GM21447 (cell line): ENCODE measurements around the gene CDC25B.

Experiments used
- ATAC-seq: cut with Tn5 transposase; IDR thresholded peaks from one replicate; pipeline ENCODE4 v1.9.1; 2021; ENCODE audit not compliant: unreplicated experiment

Gene CDC25B

DNA sequence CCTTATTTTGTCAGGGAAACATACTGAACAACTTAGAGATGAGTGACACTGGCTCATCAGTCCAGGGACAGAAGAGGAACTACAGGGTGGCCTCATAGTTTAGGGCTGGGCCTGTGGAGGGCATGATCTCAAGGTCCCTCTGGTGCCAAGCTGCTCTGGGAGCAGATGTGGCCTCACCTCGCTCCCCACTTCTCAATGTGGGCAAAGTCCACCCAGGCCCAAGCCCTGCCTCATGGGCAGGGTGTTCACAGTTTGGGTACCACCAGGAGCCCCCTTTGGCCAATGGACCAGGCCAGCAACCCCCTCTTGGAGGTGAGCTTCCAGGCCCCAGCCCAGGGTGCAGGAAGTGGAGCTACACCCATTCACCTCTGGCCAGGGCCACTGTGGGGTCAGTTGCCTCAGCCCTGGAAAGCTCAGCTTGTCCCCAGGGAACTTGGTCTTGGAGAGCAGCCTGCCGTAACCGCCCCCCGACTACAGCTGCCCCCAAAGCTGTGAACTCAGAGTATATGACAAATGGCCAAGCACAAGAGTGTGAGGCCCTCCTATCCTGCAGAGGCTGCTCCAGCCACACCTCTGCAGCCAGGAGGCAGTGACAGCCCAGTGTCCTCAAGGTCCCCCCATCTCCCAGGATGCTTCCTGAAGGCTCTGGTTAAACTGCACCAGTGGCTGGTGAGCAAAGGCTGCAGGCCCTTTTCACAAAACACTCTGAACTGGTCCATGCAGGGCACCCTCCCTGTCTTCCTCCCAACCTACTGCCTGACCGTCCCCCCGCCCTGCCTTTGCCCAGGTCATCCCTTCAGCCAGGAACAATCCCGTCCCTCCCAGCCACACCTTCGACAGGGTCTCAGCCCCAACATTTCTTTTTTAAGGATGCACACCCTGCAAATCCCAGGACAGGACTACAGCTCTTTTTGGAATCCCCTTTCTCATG is 32.2 kb upstream of the CDC25B start:
- no peak for ATAC-seq

GRCh38 chr20:3764659-3765058 is 31.5 kb upstream of the CDC25B start:
- no peak for ATAC-seq

GRCh38 chr20:3765171-3765882 is 30.8 kb upstream of the CDC25B start:
- ATAC-seq: no peak

DNA sequence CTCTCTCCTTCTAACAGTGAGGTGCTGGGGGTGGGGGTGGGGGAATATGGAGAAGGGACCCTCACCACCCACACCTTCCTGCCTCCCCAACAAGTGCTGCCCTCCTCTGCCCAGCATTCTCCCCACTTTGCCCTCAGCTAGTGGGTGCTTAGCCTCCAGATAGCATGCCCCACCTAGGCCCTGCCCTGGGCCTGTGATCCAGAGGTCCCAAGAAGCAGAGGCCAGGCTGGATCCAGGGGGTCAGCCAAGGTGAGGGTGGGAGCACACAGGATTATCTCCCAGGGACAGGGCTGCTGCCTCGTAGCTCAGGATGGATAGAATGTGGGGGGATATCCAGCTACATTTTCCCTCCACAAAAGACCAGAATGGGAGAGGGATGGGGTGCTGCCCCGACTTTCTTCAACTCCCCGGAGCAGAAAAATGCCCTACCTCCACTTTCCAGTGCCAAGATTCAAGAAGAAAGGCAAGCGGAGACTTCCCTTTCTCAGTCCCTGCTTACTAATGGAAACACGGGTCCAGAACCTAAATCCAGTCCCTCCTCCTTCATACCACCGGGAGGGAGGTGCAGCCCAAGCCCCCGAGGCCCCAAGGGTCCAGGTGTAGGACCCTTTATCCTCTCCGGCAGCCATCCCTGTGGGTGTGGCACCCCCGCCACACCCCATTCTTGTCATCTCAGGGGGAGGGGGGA is 29.5 kb upstream of the CDC25B start:
- ATAC-seq: no peak

- ATAC-seq: no peak
These were observed 29.0 kb upstream of the CDC25B start for GRCh38 chr20:3767110-3767426.

DNA sequence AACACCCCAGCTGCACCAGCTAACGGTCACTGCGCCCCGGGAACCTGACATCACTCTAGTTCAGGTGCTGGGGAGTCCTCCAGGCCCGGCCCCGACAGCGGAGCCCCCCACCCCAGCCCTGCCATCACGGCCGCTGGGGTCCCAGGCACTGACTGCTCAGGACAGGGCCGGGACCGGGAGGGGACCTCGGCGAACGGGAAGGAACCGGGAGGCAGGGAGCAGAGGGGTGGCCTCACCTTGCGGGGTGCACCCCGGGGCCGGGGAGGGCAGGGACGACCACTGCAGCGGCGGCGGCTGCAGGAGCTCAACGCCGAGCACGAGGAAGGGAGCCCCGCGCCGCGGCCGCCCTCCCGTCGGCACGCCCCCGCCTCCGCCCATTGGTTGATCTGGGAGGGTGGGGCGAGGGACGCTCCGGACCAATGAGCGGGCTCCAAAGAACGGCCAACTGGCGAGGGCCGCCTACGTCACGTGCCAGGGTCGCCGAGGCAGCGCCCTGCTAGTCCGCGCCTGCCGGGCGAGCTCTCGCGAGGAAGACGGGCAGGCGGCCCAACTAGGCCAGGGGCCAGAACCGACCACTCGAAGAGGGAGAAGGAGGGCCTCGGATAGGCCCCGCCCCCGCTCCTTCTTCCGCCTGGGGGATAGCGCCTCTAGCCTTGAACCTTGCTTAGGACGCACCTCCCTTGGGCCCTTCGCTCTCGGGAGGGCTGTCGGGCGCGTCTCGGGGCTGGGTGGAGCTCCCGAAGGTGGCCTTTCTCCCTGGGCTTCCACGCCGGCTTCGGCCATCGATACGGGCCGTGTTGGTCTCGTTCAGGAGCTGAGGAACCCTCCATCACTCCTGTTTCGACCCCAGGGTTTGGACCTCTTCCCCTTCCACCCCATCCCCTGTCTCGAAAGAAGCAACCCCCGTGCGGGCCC is 28.4 kb upstream of the CDC25B start, which contains the start of gene ADISSP:
Gene ADISSP, minus strand, starts transcription at position 327 of the 915 bp plus-strand sequence. CDS start 7,653 bp downstream, outside the sequence.
- peak; percentile 90 for ATAC-seq

- peak; percentile 37 for ATAC-seq
These were observed 27.6 kb upstream of the CDC25B start for GRCh38 chr20:3768342-3769130.

DNA sequence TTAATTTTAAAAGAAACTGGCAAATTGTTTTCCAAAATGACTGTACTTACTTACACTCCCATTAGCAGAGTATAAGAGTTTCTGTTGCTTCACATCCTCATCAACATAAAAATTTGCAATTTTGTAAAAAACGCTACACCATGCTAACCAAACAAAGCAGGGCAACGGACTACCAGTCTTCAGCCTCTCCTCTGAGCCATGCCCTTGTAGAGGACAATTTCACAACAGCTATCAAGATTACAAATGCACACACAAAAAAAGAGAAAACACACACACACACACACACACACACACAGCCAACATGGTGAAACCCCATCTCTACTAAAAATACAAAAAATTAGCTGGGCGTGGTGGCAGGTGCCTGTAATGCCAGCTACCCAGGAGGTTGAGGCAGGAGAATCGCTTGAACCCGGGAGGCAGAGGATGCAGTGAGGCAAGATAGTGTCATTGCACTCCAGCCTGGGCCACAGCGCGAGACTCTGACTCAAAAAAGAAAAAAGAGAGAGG is 24.5 kb upstream of the CDC25B start:
- ATAC-seq: no peak

DNA sequence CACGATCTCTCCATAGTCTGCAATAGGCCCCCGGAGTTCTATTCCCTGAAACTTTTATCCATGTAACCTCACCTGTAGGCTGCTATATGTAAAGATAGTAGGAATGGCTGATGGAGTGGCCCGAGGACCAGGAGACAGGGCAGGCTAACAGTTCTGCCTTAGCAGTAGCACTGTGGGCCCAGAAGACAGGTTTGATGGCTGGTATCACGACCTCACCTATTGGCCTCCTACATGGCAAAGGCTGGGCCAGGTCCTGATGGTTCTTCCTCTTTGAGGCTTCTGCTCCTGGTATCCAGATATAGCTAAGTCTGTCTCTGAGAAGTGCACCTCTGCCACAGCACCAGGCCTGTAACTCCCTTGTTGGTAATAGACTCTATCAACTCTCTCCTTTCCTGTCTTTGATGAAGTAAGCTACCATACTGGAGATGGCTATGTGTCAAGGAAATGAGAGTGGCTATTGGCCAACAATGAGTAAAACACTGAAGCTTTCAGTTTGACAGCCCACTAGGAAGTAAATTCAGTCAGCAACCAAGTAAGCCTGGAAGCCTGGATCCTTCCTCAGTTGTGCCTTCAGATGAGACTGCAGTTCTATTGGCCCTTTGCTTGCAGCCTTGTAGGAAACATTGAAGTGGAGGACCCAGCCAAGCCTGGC is 20.5 kb upstream of the CDC25B start:
- ATAC-seq: no peak

GRCh38 chr20:3777381-3777715 is 18.8 kb upstream of the CDC25B start:
- ATAC-seq: no peak

- ATAC-seq: no peak
These were observed 18.1 kb upstream of the CDC25B start for GRCh38 chr20:3777716-3778629.

DNA sequence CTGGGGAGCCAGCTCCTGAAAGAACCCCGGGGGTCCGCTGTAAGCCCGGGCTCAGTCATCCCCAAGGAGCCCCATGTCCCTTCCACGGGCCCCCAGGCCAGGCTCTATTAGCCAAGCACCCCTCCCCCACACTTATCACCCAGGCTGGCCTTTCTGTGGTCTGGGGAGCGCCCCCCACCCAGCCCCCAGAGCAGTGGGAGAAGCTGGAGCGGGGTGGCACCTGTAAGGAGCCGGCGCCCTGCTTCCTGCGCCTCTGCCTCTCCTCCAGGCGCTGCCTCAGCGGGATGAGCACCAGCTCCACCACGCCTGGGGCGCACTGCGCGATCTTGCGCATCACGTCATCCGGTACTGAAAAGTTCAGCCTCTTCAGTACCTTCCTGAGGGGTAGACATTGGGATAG is 17.1 kb upstream of the CDC25B start:
- ATAC-seq: no peak

- peak; percentile 74 for ATAC-seq
These were observed 14.8 kb upstream of the CDC25B start, which contains the start of gene SPEF1 for GRCh38 chr20:3781153-3781910. Gene SPEF1, minus strand, starts transcription at chr20:3781448. Its CDS starts 161 bp downstream, at chr20:3781287.

GRCh38 chr20:3782597-3782996 is 13.5 kb upstream of the CDC25B start:
- ATAC-seq: no peak

DNA sequence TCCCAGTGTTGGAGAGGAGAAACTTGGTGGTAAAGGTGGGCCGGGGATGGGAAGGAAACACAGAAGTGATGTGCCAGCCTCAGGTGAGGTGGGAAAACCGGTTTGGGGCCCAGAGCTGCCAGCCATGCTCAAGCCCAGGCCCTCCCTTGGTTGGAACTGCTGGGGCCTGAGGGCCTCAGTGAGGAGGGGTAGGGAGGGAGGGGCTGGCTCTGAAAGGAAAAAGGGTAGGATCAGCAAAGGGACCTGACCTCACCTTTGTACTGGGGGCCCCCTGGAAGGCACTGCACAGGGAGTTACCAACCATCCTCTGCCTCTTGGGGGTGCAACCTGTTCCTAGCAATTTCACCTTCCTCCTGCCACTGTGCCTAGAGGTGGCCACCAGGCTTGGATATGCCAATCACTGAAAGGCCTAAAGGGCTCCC is 13.0 kb upstream of the CDC25B start:
- ATAC-seq: no peak

DNA sequence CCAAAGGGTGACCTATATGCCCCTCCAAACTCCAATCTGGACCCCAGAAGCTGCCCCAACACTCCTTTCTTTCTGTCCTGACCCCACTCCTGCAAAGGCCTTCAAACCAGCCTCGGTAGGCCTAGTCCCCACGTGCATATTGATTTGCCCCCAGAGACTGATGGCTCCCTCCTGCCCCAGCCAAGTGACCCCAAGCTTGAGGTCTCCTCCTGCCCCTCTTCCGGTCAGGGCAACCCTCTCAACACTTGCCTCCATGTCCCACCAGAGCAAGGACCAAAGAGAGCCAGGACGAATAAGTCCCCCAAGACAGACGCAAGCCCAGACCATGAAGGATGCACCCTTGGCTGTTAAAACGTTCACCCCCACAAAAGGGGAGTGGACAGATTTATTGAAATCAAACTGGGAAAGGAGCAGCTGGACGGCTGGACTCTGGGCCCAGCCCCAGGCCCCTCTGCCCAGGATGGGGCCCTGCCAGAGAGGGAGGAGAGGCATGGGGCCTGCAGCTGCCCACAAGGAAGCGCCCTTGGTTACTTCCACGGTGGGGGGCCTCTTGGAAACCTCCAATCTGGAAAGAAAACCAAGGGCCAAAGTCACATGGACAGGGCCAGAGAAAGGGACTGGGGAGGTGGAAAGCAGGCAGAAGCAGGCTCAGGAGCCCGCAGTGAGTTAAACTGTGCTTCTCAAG is 12.5 kb upstream of the CDC25B start:
- no peak for ATAC-seq
